ENCODE measurements around the gene JAZF1.

Gene JAZF1

GRCh38 chr7:28083164-28083997, 97.2 kb downstream of the JAZF1 start:
- Histone ChIP-seq H3K36me3 (ENCODE audit: control insufficient read depth, low read length) (no peaks in the 10 kb centered on the region), H3K27ac (ENCODE audit: low read depth, low read length) (no peak overlapping the region), H3K27me3 (ENCODE audit: control insufficient read depth, low read length) (no peaks in the 10 kb centered on the region), H3K79me2 (ENCODE audit: control insufficient read depth, low read length) (peaks cover 60% of the 10 kb centered on the region), H3K9me3 (ENCODE audit: control insufficient read depth, insufficient read depth, low read length) (no peaks in the 10 kb centered on the region), H3K4me3 (ENCODE audit: low read length) (no peak overlapping the region), H3K4me2 (ENCODE audit: low read length) (no peak overlapping the region), H3K4me1 (ENCODE audit: control insufficient read depth, low read length) (peaks cover 18% of the 10 kb centered on the region), H3K9me2 (replicated peaks; ENCODE audit: control insufficient read depth, low read length) (no peaks in the 10 kb centered on the region), H3F3A (ENCODE audit: control insufficient read depth, insufficient read depth) (0 out of 2 replicates have a peak, but pooled peaks cover 4% of the 10 kb centered on the region), H4K20me1 (ENCODE audit: control insufficient read depth, insufficient read depth, low read depth, low read length) (peaks cover 7% of the 10 kb centered on the region; the same call in 1 of the 2 replicates)
- TF ChIP-seq EZH2phosphoT487 (IDR thresholded peaks at IDR 0.05; ENCODE audit: borderline replicate concordance, low read length), result no peak
- no peak for TF ChIP-seq CTCF (IDR thresholded peaks at IDR 0.05; ENCODE audit: low read depth, low read length, poor library complexity, severe bottlenecking)

GRCh38 chr7:28082071-28082470, 98.5 kb downstream of the JAZF1 start:
- Histone ChIP-seq H3K79me2 (ENCODE audit: control insufficient read depth, low read length) (peaks cover 59% of the 10 kb centered on the region), H3K27ac (ENCODE audit: low read depth, low read length) (no peak overlapping the region), H4K20me1 (ENCODE audit: control insufficient read depth, insufficient read depth, low read depth, low read length) (peaks cover 12% of the 10 kb centered on the region; the same call in 1 of the 2 replicates), H3K27me3 (ENCODE audit: control insufficient read depth, low read length) (no peaks in the 10 kb centered on the region), H3K4me3 (ENCODE audit: low read length) (no peak overlapping the region), H3K9me3 (ENCODE audit: control insufficient read depth, insufficient read depth, low read length) (no peaks in the 10 kb centered on the region), H3K9me2 (replicated peaks; ENCODE audit: control insufficient read depth, low read length) (no peaks in the 10 kb centered on the region), H3K36me3 (ENCODE audit: control insufficient read depth, low read length) (no peaks in the 10 kb centered on the region), H3K4me2 (ENCODE audit: low read length) (no peak overlapping the region), H3K4me1 (ENCODE audit: control insufficient read depth, low read length) (peaks cover 20% of the 10 kb centered on the region), H3F3A (ENCODE audit: control insufficient read depth, insufficient read depth) (0 out of 2 replicates have a peak, but pooled peaks cover 4% of the 10 kb centered on the region)
- TF ChIP-seq CTCF (IDR thresholded peaks at IDR 0.05; ENCODE audit: low read depth, low read length, poor library complexity, severe bottlenecking), result no peak
- no peak for TF ChIP-seq EZH2phosphoT487 (IDR thresholded peaks at IDR 0.05; ENCODE audit: borderline replicate concordance, low read length)

- no peaks in the 10 kb centered on the region for H3K36me3 ChIP-seq (ENCODE audit: control insufficient read depth, low read length)
- 0 out of 2 replicates have a peak, but pooled peaks cover 4% of the 10 kb centered on the region for H3F3A ChIP-seq (ENCODE audit: control insufficient read depth, insufficient read depth)
- H4K20me1 ChIP-seq (ENCODE audit: control insufficient read depth, insufficient read depth, low read depth, low read length), result peaks cover 9% of the 10 kb centered on the region; the same call in 1 of the 2 replicates
- peaks cover 58% of the 10 kb centered on the region for H3K79me2 ChIP-seq (ENCODE audit: control insufficient read depth, low read length)
- peaks cover 9% of the 10 kb centered on the region for H3K4me1 ChIP-seq (ENCODE audit: control insufficient read depth, low read length)
- no peak overlapping the region for H3K27ac ChIP-seq (ENCODE audit: low read depth, low read length)
- no peaks in the 10 kb centered on the region for H3K9me3 ChIP-seq (ENCODE audit: control insufficient read depth, insufficient read depth, low read length)
- no peaks in the 10 kb centered on the region for H3K9me2 ChIP-seq (replicated peaks; ENCODE audit: control insufficient read depth, low read length)
- TF ChIP-seq CTCF (IDR thresholded peaks at IDR 0.05; ENCODE audit: low read depth, low read length, poor library complexity, severe bottlenecking) (no peak), EZH2phosphoT487 (IDR thresholded peaks at IDR 0.05; ENCODE audit: borderline replicate concordance, low read length) (no peak)
- H3K27me3 ChIP-seq (ENCODE audit: control insufficient read depth, low read length), result no peaks in the 10 kb centered on the region
- no peak overlapping the region for H3K4me3 ChIP-seq (ENCODE audit: low read length)
- no peak overlapping the region for H3K4me2 ChIP-seq (ENCODE audit: low read length)
These were observed 99.6 kb downstream of the JAZF1 start for GRCh38 chr7:28081016-28081415.

Measured in DOHH2 (cell line).